Measurements from ENCODE around the gene ARHGAP8. TPM values are rescaled to one million over a fixed set of nuclear protein-coding genes. Genes with fewer than 3 reads are reported as not detected.
"Not testable (repeated sequence)": the region's sequence is repeated elsewhere in the genome, so short reads cannot be mapped to it uniquely, and the experiment has no call there.

ARHGAP8 gene
- polyA plus RNA-seq, 3 donors = 31.4 to 51.0 (median 37.3) TPM

GRCh38 chr22:44736581-44737405, 15.6 kb upstream of the ARHGAP8 start:
- DNase-seq = no peak

- no peak for DNase-seq
These were observed 14.7 kb upstream of the ARHGAP8 start for GRCh38 chr22:44737406-44738346.

- no peak for DNase-seq
These were observed 14.0 kb upstream of the ARHGAP8 start for GRCh38 chr22:44738347-44738715.

DNA sequence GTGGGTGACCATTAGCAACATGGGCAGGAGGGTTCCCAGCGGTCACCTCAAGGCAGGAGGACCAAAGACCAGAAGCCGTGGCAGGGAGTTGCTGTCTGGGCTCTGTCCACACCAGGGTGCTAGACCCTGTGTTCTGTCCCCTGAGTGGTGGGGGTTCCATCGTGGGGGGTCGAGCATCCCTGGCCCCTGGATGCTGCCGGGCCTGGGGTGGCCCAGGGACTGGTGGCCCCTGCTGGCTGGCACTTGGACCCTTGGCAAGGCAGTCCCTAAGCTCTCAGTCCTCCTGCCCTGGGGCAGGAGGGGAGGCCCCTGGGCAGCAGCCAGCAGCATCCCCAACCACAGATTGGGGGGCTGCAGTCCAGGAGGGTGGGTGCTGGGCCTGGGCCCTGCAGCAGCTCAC, 13.4 kb upstream of the ARHGAP8 start:
- DNase-seq = no peak

DNA sequence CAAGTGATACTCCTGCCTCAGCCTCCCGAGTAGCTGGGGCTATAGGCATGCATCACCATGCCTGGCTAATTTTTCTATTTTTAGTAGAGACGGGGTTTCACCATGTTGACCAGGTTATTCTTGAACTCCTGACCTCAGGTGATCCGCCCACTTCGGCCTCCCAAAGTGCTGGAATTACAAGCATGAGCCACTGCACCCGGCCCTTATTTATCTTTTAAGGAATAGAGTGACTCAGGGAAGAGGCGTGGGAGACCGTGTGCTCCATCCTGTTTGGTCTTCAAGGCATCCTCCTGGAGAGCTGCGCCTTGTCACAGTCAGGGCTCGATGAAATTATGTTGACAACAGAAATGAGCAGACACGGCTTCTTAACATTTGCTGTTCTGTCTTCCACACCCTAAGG, 12.7 kb upstream of the ARHGAP8 start:
- not testable (repeated sequence) for DNase-seq

GRCh38 chr22:44740307-44740706, 12.1 kb upstream of the ARHGAP8 start:
- no peak for DNase-seq

DNA sequence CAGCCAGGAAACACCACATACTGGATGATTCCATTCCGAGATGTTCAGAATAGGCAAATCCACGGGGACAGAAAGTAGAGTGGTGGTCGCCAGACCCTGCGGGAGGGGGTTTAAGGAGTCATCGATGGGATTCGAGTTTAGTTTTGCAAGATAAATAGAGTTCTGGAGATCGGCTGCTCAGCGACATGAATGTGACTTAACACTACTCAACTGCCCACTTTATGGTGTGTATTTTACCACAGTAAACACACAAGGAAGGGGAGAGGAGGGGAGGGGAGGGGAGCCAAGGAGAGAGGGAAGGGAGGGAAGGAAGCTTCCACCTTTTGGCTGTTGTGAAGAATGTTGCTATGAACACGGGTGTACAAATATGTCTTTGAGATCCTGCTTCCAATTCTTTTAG, 10.4 kb upstream of the ARHGAP8 start:
- no peak for DNase-seq

DNA sequence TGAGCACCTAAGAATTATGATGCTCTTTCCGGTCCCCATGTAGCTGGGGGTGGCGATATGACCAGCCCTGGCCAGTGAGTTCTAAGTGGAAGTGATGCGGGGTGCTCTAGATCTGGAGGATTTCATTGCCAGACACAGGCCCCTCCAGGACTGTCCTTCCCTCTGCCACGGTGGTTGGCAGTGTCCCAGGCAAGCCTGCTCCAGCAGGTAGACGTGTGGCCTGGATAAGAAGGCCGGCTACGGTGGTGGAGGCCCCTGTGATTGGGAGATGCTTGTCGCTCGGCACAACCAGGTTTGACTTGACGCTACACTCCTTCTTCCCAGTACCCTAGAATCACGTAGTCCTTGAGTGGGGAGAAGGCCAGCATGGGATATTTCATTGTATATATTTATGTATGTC, 9.1 kb upstream of the ARHGAP8 start:
- DNase-seq = no peak

DNA sequence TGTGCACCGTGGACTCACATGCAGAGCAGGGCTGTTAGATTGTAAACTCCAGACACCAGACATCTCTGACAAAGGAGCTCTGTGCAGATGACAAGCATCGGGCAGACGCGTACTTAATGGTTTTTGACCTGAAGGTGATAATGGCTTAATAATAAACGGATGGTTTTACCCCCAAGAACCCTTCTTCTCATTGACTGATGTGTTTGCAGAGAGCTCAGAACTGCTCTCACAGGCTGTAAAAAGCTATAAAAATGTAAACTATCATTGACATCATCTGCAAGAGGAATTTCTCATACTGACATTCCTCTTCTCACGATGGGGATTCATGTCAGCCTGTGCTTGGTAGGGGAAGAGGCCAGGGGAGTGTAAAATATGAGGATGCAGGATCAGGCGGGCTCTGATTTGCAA, 8.6 kb upstream of the ARHGAP8 start:
- no peak for DNase-seq

GRCh38 chr22:44745853-44746789, 6.3 kb upstream of the ARHGAP8 start:
- DNase-seq = no peak

GRCh38 chr22:44747784-44748127, 4.6 kb upstream of the ARHGAP8 start:
- DNase-seq = not testable (repeated sequence)

GRCh38 chr22:44748524-44748923, 3.9 kb upstream of the ARHGAP8 start:
- DNase-seq = no peak

GRCh38 chr22:44750481-44750880, 1.9 kb upstream of the ARHGAP8 start:
- no peak for DNase-seq

DNA sequence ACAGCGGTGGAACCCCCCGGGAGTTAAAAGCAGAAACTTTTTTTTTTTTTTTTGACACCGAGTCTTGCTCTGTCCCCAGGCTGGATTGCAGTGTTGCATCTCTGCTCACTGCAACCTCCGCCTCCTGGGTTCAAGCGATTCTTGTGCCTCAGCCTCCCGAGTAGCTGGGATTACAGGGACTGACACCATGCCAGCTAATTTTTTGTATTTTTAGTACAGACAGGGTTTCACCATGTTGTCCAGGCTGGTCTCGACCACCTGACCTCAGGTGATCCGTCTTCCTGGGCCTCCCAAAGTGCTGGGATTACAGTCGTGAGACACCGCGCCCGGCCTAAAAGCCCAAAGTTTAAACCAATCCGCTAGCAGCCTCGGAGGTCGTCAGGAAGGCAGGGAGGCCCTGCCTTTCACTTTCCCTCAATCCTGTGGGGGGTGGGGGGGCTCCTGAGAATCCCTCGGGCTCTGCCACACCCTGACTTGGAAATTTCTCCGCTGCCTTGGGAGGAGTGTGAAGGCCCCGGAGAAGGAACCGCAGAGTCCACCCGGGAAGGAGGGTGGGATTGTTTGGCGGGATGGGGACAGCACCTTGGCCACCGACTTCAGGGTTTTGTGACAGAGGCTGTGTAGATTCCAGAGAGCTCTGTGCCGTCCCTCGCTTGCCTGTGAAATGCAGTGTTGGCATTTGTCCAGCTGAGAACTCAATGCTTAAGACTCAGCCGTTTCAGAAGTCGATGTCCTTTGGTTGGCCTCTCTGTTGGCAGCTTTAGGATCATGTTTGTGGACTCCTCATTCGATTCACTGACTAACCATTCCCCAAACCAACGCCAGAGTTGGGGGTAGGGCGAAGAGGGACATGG, 1.0 kb downstream of the ARHGAP8 start:
- DNase-seq = peak; percentile 79

GRCh38 chr22:44754998-44755397, 2.6 kb downstream of the ARHGAP8 start:
- DNase-seq = no peak

DNA sequence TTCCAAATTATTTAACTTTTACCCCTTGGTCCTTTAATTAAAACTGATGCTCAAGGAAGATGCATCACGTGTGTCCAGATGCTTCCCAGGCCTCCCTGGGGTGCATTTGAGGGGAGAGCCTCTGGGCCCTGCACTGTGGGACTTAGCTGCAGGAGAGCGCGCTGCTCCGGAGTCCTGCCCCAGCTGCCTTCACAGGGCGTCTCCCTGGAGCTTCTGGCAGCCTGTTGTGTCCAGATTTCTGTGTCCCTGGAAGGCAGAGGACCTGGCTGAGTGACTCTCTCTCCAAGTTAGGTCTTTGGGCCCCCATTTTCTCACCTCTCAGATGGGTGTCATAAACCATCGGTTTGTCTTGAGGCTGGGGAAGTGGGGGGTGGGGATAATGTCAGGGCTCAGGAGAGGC, 3.0 kb downstream of the ARHGAP8 start:
- no peak for DNase-seq

DNA sequence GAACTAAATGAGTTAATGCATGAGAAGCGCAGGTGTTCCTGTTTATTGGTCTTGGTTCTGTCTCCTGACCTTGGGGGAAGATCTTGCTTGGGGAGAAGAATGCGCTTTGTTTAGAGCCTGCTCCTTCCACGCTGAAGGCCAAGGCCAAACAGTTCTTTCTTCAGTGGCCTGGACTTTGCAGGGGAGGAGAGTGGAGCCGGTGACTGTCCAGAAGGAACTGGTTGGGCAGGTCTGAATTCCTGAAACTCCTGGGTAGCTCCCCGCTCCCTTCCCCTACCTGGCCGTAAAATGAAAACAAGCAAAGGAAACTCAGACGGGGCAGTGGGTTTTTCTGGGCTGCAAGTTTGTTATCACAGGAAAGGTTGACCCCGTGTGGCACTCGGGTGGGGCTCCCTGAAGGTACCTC, 3.6 kb downstream of the ARHGAP8 start:
- DNase-seq = peak; percentile 73

- DNase-seq = no peak
These were observed 6.1 kb downstream of the ARHGAP8 start for GRCh38 chr22:44758344-44758973.

DNA sequence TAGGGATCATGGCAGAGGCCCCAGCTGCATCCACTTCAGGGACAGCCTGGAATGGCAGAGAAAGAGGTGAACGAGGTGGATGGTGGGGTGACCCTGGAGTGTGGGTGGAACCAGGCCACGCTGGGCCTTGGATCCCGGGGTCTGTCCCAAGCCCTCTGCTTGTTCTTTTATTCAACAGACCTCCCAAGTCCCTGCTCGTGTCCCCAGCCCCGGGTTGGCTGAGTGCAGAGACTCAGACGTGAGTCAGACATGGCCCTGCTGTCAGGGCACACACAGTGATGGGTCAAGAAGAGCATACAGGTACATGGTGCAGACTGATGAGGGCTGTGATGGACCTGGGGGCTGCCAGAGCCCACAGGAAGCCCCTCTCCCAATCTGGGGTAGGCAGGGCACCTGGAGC, 6.6 kb downstream of the ARHGAP8 start:
- no peak for DNase-seq

Measured in renal pelvis (tissue), 4 donors.